Muscle layer of duodenum (tissue), 2 donors: ENCODE data around the gene VAV3.

Experiments used
- H3K27ac ChIP-seq: one replicate; pipeline ENCODE4 v1.7.0; 2013; ENCODE audit warnings: mild to moderate bottlenecking, low read length
- H3K27me3 ChIP-seq: one replicate; pipeline ENCODE4 v1.7.0; 2013; ENCODE audit warnings: low read depth, mild to moderate bottlenecking, control low read depth, low read length
- H3K36me3 ChIP-seq, 2 donors: one replicate each; pipeline ENCODE4 v1.7.0; 2013; ENCODE audit warnings: low read length in 2 of 2, control low read depth in 1 of 2, mild to moderate bottlenecking in 1 of 2; ENCODE audit not compliant: insufficient read depth in 2 of 2, control insufficient read depth in 1 of 2
- H3K4me1 ChIP-seq, 2 donors: one replicate each; pipeline ENCODE4 v1.7.0; 2013; ENCODE audit warnings: low read length in 2 of 2, mild to moderate bottlenecking in 2 of 2, control low read depth in 1 of 2, moderate library complexity in 1 of 2; ENCODE audit not compliant: insufficient read depth in 2 of 2, control insufficient read depth in 1 of 2
- H3K4me3 ChIP-seq, 2 donors: one replicate each; pipeline ENCODE4 v1.7.0; 2013; ENCODE audit warnings: low read length in 2 of 2, low read depth in 1 of 2, mild to moderate bottlenecking in 1 of 2
- H3K9me3 ChIP-seq, 2 donors: one replicate each; pipeline ENCODE4 v1.7.0; 2013; ENCODE audit warnings: low read length in 2 of 2, control low read depth in 1 of 2, mild to moderate bottlenecking in 1 of 2; ENCODE audit not compliant: control insufficient read depth in 1 of 2
- donor health status: healthy.

VAV3 gene

DNA sequence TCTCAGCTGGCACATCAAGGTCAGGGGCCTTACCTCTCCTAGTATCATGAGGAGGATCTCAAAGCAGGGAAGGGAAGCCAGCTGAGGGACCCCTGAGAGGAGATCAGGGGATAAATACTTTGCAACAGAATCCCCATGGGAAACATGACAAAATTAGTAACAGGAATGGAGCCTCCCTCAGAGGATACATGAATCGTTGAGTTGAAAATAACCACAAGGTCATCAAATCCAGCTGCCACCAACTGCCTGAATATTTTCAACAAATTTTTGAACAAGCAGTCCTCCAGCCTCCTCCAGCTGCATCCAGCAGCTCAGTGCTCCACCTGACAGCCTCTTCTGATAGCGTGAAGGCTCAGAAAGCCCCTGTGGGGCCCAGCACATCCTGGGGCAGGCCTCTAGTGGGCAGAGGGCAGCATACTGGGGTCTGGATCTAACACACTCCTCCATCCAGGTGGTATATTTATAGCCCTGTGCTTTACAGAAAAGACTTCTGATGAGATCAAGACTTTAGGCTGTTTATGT lies 419.9 kb downstream of the VAV3 start:
- no peaks in the 10 kb centered on the region for H3K9me3 ChIP-seq
- no peaks in the 10 kb centered on the region for H3K4me1 ChIP-seq
- H3K36me3 ChIP-seq = no peaks in the 10 kb centered on the region
- H3K27ac ChIP-seq = no peak overlapping the region
- H3K4me3 ChIP-seq = no peak overlapping the region
- H3K27me3 ChIP-seq = no peaks in the 10 kb centered on the region

DNA sequence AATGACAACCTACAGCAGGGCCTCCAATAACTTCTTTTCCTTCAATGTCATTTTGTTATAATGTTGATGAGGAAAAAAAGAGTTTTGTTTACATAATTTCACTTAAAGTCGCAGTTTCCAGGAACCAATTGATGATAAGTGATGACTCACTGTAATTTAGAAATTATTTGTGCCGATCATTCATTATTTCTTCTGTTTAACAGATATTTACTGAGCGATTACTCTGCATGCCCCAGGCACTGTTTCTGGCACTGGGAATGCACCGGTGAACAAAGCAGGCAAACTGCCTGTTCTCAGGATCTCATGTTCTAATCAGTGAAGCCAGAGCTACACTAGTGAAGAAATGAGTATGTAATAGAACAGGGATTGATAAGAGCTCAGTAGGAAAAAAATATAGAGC lies 420.7 kb downstream of the VAV3 start:
- Histone ChIP-seq H3K36me3 (no peaks in the 10 kb centered on the region), H3K9me3 (no peaks in the 10 kb centered on the region), H3K27me3 (no peaks in the 10 kb centered on the region), H3K27ac (no peak overlapping the region), H3K4me3 (no peak overlapping the region), H3K4me1 (no peaks in the 10 kb centered on the region)

DNA sequence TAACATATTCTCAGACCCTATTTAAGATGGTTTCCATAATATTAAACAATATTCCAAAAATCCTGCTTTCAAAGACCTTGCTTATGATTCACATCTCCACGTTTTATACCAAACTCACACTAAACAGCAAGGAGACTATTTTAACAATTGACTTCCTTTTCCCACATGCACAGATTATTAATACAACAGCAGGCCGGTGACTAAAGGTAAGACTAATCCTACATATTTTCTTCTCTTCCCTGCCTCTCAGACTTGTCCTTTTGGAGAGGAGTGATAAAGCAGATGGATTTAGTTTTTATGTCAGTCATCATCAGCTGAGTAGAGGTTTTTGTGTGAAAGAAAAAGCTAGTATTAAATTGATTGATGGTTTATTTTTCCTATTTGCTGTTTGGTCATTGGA lies 423.6 kb downstream of the VAV3 start:
- H3K4me3 ChIP-seq = no peak overlapping the region
- H3K27ac ChIP-seq = no peak overlapping the region
- no peaks in the 10 kb centered on the region for H3K36me3 ChIP-seq
- H3K4me1 ChIP-seq = no peaks in the 10 kb centered on the region
- H3K27me3 ChIP-seq = no peaks in the 10 kb centered on the region
- no peaks in the 10 kb centered on the region for H3K9me3 ChIP-seq

DNA sequence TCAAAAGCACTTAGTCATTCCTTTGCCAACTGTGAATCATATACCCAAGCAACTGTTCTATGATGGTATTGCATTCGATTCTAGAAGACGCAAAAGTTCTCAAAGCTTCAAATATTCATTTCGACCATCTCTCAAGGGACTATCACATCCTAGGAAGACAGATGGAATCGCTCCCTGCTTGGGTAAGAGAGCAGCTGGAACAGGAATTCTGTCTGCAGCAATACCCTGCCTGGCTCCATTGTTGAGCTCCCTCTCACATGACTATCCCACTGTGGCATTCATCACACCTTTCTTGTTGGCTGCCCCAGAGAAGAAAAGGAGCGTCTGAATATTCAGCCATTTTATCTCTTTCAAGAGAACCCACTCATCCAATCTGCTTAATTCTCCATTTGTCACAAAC lies 426.5 kb downstream of the VAV3 start:
- Histone ChIP-seq H3K27me3 (no peaks in the 10 kb centered on the region), H3K4me3 (no peak overlapping the region), H3K36me3 (no peaks in the 10 kb centered on the region), H3K9me3 (no peaks in the 10 kb centered on the region), H3K4me1 (no peaks in the 10 kb centered on the region), H3K27ac (no peak overlapping the region)

DNA sequence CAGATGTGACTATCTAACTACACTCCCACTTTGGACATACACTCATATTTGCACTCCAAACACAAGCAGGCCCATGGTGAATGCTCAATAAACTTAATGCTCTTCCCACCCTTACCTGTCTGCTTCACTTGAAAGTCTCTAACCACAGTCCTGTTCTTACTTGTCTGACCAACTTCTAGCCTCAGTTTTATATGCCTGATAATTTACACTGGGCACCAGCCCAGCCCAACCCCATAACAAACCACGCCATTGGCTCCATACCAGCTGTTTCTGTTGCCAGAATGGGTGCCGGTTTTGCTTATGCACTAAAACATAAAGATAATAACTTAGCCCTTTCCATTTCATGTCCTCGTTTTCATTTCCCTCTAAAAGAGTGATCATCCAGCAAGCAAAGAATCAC lies 428.7 kb downstream of the VAV3 start:
- H3K4me1 ChIP-seq = no peaks in the 10 kb centered on the region
- H3K36me3 ChIP-seq = no peaks in the 10 kb centered on the region
- no peaks in the 10 kb centered on the region for H3K27me3 ChIP-seq
- H3K27ac ChIP-seq = no peak overlapping the region
- H3K9me3 ChIP-seq = no peaks in the 10 kb centered on the region
- H3K4me3 ChIP-seq = no peak overlapping the region

DNA sequence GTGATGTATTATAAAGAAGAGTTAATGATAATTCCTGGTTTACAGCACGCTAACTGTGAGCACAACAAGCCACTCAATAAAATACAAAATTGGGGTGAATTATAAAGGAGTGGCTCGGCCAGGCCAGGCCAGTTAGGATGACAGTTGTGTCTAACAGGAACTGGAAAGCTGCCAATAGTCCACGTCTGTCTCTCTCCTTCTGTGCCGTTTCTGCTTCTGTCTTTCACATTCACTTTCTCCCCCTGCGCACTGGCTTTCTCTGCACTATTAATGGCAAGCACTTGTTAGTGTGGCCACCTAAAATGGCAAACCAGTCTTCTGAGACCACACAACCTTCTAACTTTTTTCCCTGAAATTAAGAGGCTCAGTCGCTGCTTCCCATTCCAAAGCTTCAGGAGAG lies 429.9 kb downstream of the VAV3 start:
- no peak overlapping the region for H3K27ac ChIP-seq
- H3K4me1 ChIP-seq = no peaks in the 10 kb centered on the region
- H3K36me3 ChIP-seq = no peaks in the 10 kb centered on the region
- no peaks in the 10 kb centered on the region for H3K27me3 ChIP-seq
- no peaks in the 10 kb centered on the region for H3K9me3 ChIP-seq
- no peak overlapping the region for H3K4me3 ChIP-seq

DNA sequence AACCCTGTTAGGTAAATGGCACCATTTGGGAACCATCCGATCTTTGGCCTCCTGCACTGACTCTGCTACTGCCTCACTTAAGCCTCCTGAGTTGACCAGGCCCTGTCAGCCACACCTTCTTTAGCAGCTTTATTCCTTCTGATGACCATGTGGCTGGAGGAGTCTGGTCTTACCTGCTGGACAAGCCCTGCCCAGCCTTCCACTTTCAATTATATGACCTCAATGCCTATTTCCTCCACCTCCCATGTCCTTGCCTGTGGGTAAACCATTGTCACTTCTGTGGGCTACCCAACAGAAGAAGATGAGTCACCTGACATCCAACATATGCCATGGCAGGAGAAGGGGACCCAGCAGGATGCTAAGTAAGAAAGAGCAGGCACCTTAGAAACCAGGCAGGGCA lies 430.3 kb downstream of the VAV3 start:
- H3K4me3 ChIP-seq = no peak overlapping the region
- no peaks in the 10 kb centered on the region for H3K9me3 ChIP-seq
- H3K36me3 ChIP-seq = no peaks in the 10 kb centered on the region
- no peaks in the 10 kb centered on the region for H3K4me1 ChIP-seq
- no peak overlapping the region for H3K27ac ChIP-seq
- H3K27me3 ChIP-seq = no peaks in the 10 kb centered on the region

DNA sequence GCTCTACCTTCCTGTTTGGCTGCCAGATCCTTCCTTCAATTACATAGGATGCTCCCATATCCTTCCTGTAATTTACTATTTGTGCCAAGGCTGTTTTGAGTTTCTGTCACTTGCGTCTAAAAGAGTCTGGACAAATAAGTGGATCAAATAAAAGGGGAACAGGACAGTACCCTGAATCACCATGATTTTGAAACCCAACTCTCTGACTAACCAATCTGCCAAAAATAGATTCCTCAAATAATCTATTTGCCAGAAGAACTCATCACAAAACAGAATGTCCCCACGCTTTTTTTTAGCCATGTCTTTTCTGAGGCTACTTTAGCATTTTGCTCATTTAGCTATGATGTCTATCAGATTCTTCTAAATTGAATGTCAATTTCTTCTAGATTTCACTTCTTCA lies 431.5 kb downstream of the VAV3 start:
- Histone ChIP-seq H3K9me3 (no peaks in the 10 kb centered on the region), H3K4me1 (no peaks in the 10 kb centered on the region), H3K27me3 (no peaks in the 10 kb centered on the region), H3K36me3 (no peaks in the 10 kb centered on the region), H3K27ac (no peak overlapping the region), H3K4me3 (no peak overlapping the region)

DNA sequence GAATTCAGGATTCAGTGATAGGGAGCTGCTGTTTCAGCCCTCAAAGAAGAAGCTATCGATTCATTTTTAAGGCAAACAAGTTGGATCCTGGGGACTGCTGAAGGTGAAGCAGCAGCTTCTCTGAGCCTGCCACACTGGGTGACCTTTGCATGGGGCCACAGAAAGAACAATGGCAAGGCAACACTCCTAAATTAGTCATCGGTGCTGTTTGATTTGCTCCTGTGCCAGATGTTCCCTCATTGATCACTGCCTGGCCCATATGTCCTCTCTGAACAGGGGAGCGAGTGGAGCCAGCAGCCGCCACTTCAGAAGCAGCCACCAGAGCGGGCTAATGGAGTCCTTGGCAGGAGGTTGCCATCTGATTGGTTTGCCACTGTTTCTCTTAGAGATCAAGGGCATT lies 432.7 kb downstream of the VAV3 start:
- Histone ChIP-seq H3K27me3 (no peaks in the 10 kb centered on the region), H3K36me3 (no peaks in the 10 kb centered on the region), H3K27ac (no peak overlapping the region), H3K4me1 (no peaks in the 10 kb centered on the region), H3K4me3 (no peak overlapping the region), H3K9me3 (no peaks in the 10 kb centered on the region)

DNA sequence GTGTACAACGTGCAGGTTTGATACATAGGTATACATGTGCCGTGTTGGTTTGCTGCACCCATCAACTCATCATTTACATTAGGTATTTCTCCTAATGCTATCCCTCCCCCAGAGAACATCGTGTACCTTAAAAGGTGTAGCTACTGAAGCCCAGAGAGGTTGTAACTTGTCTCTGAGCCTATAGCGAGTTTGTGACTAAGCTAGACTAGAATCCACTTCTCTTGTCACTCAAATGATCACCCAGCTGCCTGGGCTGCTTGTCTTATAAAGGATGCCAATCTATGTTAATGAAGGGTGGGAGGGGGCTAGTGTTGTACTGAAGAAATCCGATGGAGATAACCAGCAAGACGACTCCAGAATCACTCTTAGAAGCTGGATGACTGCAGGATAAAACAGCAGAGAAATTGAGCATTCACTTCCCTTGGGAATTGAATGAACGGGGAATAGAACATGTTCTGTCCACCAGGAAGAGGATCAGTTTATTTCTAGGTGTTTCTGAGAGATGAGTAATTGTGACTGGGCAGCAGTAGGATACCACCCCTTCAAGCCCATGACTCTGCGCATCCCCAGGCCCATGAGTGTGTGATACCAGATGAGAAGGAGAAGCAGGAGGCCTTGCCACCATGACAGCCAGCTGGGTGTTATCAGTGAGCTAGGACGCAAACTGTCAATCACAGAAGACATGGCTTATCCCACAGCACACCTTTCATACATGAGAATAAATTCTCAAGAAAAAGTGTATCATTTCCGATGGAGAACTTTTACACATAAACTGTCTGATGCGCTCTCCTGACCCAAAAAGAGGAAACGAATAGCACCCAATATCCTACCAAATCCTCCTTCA lies 433.7 kb downstream of the VAV3 start:
- Histone ChIP-seq H3K4me3 (no peak overlapping the region), H3K9me3 (no peaks in the 10 kb centered on the region), H3K27ac (no peak overlapping the region), H3K36me3 (no peaks in the 10 kb centered on the region), H3K27me3 (no peaks in the 10 kb centered on the region), H3K4me1 (no peaks in the 10 kb centered on the region)

DNA sequence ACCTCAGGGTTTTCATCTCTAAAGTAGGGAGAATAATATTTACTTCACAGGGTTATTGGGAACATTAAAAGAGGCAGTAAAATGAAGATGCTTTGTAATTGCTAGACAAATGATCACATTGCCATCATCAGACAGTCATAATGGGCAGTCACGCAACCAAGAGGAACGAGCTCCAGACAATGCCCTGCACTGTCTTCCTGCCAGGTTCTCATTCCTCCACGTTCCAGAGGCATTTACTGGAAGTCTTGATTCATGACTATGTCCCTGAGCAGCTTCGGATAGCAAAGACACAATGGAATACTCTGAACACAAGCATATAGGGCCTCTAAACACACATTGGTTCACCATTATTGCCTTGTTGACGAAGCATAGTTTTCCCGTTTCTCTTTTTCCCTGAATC lies 434.4 kb downstream of the VAV3 start:
- H3K4me3 ChIP-seq = no peak overlapping the region
- H3K27ac ChIP-seq = no peak overlapping the region
- H3K36me3 ChIP-seq = no peaks in the 10 kb centered on the region
- no peaks in the 10 kb centered on the region for H3K27me3 ChIP-seq
- no peaks in the 10 kb centered on the region for H3K9me3 ChIP-seq
- H3K4me1 ChIP-seq = no peaks in the 10 kb centered on the region
